A549 (cell line): Measurements from ENCODE around the gene CHEK1. TPM values are rescaled to one million over a fixed set of nuclear protein-coding genes. Genes with fewer than 3 reads are reported as not detected.
A peak's percentile ranks its signal among the peaks of the same experiment; 100 is the strongest.

Experiments
- ATAC-seq, 2 experiments: fragments of 200-7000 bp in 1 of 2; fragments of >200 bp in 1 of 2; cut with Nextera tagmentation in 1 of 2; cut with Tn5 transposase in 1 of 2; 3 replicates each; pipeline versions ENCODE4 v1.8.0 to v1.9.1; 2018 to 2020; ENCODE audit warnings: mild to moderate bottlenecking in 1 of 2, moderate library complexity in 1 of 2
- CTCF ChIA-PET: fragments of 300-600 bp; sonication (Branson Sonifier 250); formaldehyde crosslinking; extraction: SDS; loops from one replicate; lab custom pipeline; 2021; ENCODE audit warnings: antibody characterized with exemption, inconsistent platforms; lab: Yijun Ruan, JAX
- POLR2A ChIA-PET: fragments of 350-600 bp; formaldehyde crosslinking; extraction: SDS; loops from one replicate; lab custom pipeline; 2021; ENCODE audit warnings: antibody characterized with exemption, inconsistent platforms; lab: Yijun Ruan, JAX
- DNase-seq, 2 experiments: peaks; one replicate each; pipeline versions ENCODE4 v3.0.0 to v3.0.0-alpha.2; 2011 to 2016; ENCODE audit warnings: low read depth in 1 of 2, low spot score in 1 of 2
- FAIRE-seq: peaks from 2 replicates; lab custom pipeline; 2011; peaks lifted over from hg19 to GRCh38; lab: Jason Lieb, UNC
- H3K27ac ChIP-seq, 2 experiments: fragments of >200 bp; sonication (Bioruptor Twin); formaldehyde crosslinking; 3 replicates each; pipeline ENCODE4 v1.5.1; 2016 to 2017
- H3K4me1 ChIP-seq: fragments of >200 bp; sonication (Bioruptor Twin); formaldehyde crosslinking; 3 replicates; pipeline ENCODE4 v1.6.1; 2016
- H3K4me2 ChIP-seq: fragments of >200 bp; sonication (Bioruptor Twin); formaldehyde crosslinking; 3 replicates; pipeline ENCODE4 v1.6.1; 2016
- H3K4me3 ChIP-seq: fragments of >200 bp; sonication (Bioruptor Twin); formaldehyde crosslinking; 3 replicates; pipeline ENCODE4 v1.5.1; 2016
- H3K9me3 ChIP-seq: fragments of >200 bp; sonication (Bioruptor Twin); formaldehyde crosslinking; 3 replicates; pipeline ENCODE4 v1.6.1; 2016
- CBX2 ChIP-seq: fragments of 200-600 bp; sonication (generic); IDR thresholded peaks from 2 replicates; pipeline ENCODE4 v1.6.1; 2016; ENCODE audit warnings: low read depth, mild to moderate bottlenecking, borderline replicate concordance
- CBX8 ChIP-seq: fragments of 200-600 bp; sonication (generic); IDR thresholded peaks from 2 replicates; pipeline ENCODE4 v1.6.1; 2016
- CEBPB ChIP-seq, 2 experiments: fragments of >200 bp in 1 of 2; sonication (Bioruptor Twin) in 1 of 2; formaldehyde crosslinking in 1 of 2; IDR thresholded peaks; 2 replicates each; pipeline ENCODE4 v1.6.1; 2012 to 2016
- CHD2 ChIP-seq: fragments of 150-350 bp; IDR thresholded peaks from 2 replicates; pipeline ENCODE4 v1.6.1; 2014; ENCODE audit warnings: low read length; ENCODE audit not compliant: partially characterized antibody
- CTCF ChIP-seq: fragments of >200 bp; sonication (Bioruptor Twin); formaldehyde crosslinking; IDR thresholded peaks from 3 replicates; pipeline ENCODE4 v1.5.1; 2016
- EHF ChIP-seq: fragments of 250-450 bp; sonication (Bioruptor Pico); IDR thresholded peaks from 2 replicates; pipeline ENCODE4 v1.5.0; 2020; ENCODE audit warnings: mild to moderate bottlenecking
- EHMT2 ChIP-seq: fragments of 200-600 bp; sonication (generic); IDR thresholded peaks from 2 replicates; pipeline ENCODE4 v1.6.1; 2016; ENCODE audit warnings: antibody characterized with exemption, low read depth, mild to moderate bottlenecking, moderate library complexity
- ESRRA ChIP-seq: fragments of 150-350 bp; IDR thresholded peaks from 2 replicates; pipeline ENCODE4 v1.6.1; 2014; ENCODE audit warnings: mild to moderate bottlenecking, low read length, borderline replicate concordance
- FOSB ChIP-seq: fragments of 250-450 bp; sonication (Bioruptor Pico); IDR thresholded peaks from 2 replicates; pipeline ENCODE4 v1.5.0; 2020; ENCODE audit warnings: mild to moderate bottlenecking, moderate library complexity
- HDAC2 ChIP-seq: fragments of 200-600 bp; sonication (generic); IDR thresholded peaks from 2 replicates; pipeline ENCODE4 v1.6.1; 2016
- HEYL ChIP-seq: fragments of 250-450 bp; sonication (Bioruptor Pico); IDR thresholded peaks from 2 replicates; pipeline ENCODE4 v1.8.0; 2021; ENCODE audit warnings: mild to moderate bottlenecking, moderate library complexity
- HOXA7 ChIP-seq: fragments of 250-450 bp; sonication (Bioruptor Pico); IDR thresholded peaks from 2 replicates; pipeline ENCODE4 v1.5.0; 2020; ENCODE audit warnings: mild to moderate bottlenecking, moderate library complexity
- JUNB ChIP-seq: fragments of >200 bp; sonication (Bioruptor Twin); formaldehyde crosslinking; IDR thresholded peaks from 2 replicates; pipeline ENCODE4 v1.6.1; 2016
- MAX ChIP-seq: IDR thresholded peaks from 2 replicates; pipeline ENCODE4 v1.6.1; 2012
- MYC ChIP-seq: IDR thresholded peaks from 2 replicates; pipeline ENCODE4 v1.6.1; 2012; ENCODE audit warnings: mild to moderate bottlenecking, inconsistent platforms, low read length, improper control_type of control experiment, borderline replicate concordance
- NR3C1 ChIP-seq: fragments of >200 bp; sonication (Bioruptor Twin); formaldehyde crosslinking; IDR thresholded peaks from 3 replicates; pipeline ENCODE4 v1.6.1; 2017
- RARB ChIP-seq: fragments of 250-450 bp; sonication (Bioruptor Pico); IDR thresholded peaks from 2 replicates; pipeline ENCODE4 v1.8.0; 2021; ENCODE audit warnings: mild to moderate bottlenecking, moderate library complexity
- RCOR1 ChIP-seq: fragments of 150-350 bp; IDR thresholded peaks from 2 replicates; pipeline ENCODE4 v1.6.1; 2014; ENCODE audit warnings: antibody characterized with exemption, low read length, low read depth
- SREBF2 ChIP-seq: fragments of 450-650 bp; IDR thresholded peaks from 2 replicates; pipeline ENCODE4 v1.6.1; 2014; ENCODE audit warnings: mild to moderate bottlenecking, moderate library complexity
- TP53 ChIP-seq: fragments of 250-450 bp; sonication (Bioruptor Pico); IDR thresholded peaks from 2 replicates; pipeline ENCODE4 v1.5.0; 2021; ENCODE audit warnings: mild to moderate bottlenecking, moderate library complexity
- USF2 ChIP-seq: fragments of 450-650 bp; IDR thresholded peaks from 2 replicates; pipeline ENCODE4 v1.6.1; 2014; ENCODE audit warnings: antibody characterized with exemption
- ZC3H11A ChIP-seq: fragments of 450-650 bp; IDR thresholded peaks from 2 replicates; pipeline ENCODE4 v1.6.1; 2014; ENCODE audit warnings: antibody characterized with exemption, mild to moderate bottlenecking
- ZFP36 ChIP-seq: fragments of 450-650 bp; IDR thresholded peaks from 2 replicates; pipeline ENCODE4 v1.6.1; 2014; ENCODE audit warnings: borderline replicate concordance; ENCODE audit not compliant: partially characterized antibody
- ZNF302 ChIP-seq: fragments of 250-450 bp; sonication (Bioruptor Pico); IDR thresholded peaks from 2 replicates; pipeline ENCODE4 v1.9.0; 2021; ENCODE audit warnings: inconsistent platforms, mild to moderate bottlenecking, moderate library complexity
- WGBS: methylation state at CpG from one replicate; pipeline ENCODE4 v1.1.6; 2017; ENCODE audit errors: missing lambda C conversion rate; 5-methylcytosine and 5-hydroxymethylcytosine counted together
- polyA plus RNA-seq, 4 experiments: library from polyadenylated mRNA; depleted of rRNA in 3 of 4; stranded (reverse); fragments of >200 nt; fragmentation: RNase III in 1 of 4; extraction: RNeasy Plus Mini Kit Qiagen cat#74134 plus additional on column Dnase treatment in 1 of 4; gene quantifications; 2 replicates in 3 of 4; 3 replicates in 1 of 4; pipeline ENCODE4 v1.2.3, GENCODE V29; 2011 to 2017
- TF ChIP-seq, protein P1 (sequence below): fragments of >200 bp; sonication (Bioruptor Twin); formaldehyde crosslinking; IDR thresholded peaks from 3 replicates; pipeline ENCODE4 v1.6.1; 2016

Gene CHEK1
- polyA plus RNA-seq, 2 of the 4 experiments (the other 2 are of a cell fraction), result 35.2 to 64.5 TPM

- no peak for TF ChIP-seq HEYL (CRISPR knock-in tag)
- 0 out of 4 replicates have a peak, but pooled peaks of 1 of the 2 experiments have one; percentile 5 for TF ChIP-seq CEBPB (IDR thresholded peaks at IDR 0.05)
- TF ChIP-seq NR3C1, result no peak
- no peak for TF ChIP-seq FOSB (CRISPR knock-in tag)
- TF ChIP-seq, all 56 proteins: peak for 1
- FAIRE-seq, result no peak
- H3K4me2 ChIP-seq, result no peak overlapping the region
- ChIA-PET POLR2A (no interaction called here), CTCF (no interaction called here)
- 95% methylated on average over 3 of the region's 3 CpGs for WGBS
- no peak for ATAC-seq
- no peak for DNase-seq
- no peak overlapping the region for H3K27ac ChIP-seq
- no peaks in the 10 kb centered on the region for H3K9me3 ChIP-seq
- H3K4me1 ChIP-seq, result no peaks in the 10 kb centered on the region
- H3K4me3 ChIP-seq, result no peak overlapping the region
These were observed 20.9 kb downstream of the CHEK1 start for GRCh38 chr11:125645871-125646270.

DNA sequence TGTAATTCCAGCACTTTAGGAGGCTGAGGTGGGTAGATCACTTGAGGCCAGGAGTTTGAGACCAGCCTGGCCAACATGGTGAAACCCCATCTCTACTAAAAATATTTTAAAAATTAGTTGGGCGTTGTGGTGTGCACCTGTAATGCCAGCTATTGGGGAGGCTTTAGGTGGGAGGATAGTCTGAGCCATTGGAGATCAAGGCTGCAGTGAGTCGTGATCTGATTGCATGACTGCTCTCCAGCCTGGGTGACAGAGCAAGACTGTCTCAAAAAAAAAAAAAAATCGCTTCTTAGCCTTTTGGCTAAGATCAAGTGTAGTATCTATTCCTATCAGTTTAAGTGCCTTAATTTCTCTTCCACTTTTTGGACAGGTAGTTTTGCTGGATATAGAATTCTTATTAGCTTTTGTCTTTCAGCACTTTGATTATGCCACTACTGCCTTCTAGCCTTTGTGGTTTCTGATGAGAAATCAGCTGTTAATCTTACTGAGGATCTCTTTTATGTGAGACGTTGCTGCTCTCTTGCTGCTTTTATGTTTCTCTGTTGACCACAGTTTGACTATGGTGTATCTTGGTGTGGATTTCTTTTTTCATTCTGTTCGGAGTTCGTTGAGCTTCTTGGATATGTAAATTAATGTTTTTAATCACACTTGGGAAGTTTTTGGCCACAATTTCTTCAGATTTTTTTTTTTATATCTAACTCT, 24.7 kb downstream of the CHEK1 start:
- Histone ChIP-seq H3K4me1 (no peaks in the 10 kb centered on the region), H3K9me3 (no peaks in the 10 kb centered on the region), H3K4me2 (no peak overlapping the region), H3K4me3 (no peak overlapping the region), H3K27ac (no peak overlapping the region)
- DNase-seq (no peak), ATAC-seq (no peak), FAIRE-seq (no peak)
- 95% methylated on average over 6 of the region's 6 CpGs for WGBS
- ChIA-PET POLR2A (interaction anchor here (0.6 kb wide), 1 partner anchor 237 kb away, joined by 4 read pairs; no protein-coding TSS in a partner anchor), CTCF (interaction anchor here (0.6 to 0.7 kb wide), 3 partner anchors 30 to 293 kb away, joined by 3 to 5 read pairs (median 3); partner anchors contain the start of gene EI24)
- no peak for TF ChIP-seq ZC3H11A
- TF ChIP-seq CEBPB (IDR thresholded peaks at IDR 0.05), result no peak
- TF ChIP-seq, protein P1, sequence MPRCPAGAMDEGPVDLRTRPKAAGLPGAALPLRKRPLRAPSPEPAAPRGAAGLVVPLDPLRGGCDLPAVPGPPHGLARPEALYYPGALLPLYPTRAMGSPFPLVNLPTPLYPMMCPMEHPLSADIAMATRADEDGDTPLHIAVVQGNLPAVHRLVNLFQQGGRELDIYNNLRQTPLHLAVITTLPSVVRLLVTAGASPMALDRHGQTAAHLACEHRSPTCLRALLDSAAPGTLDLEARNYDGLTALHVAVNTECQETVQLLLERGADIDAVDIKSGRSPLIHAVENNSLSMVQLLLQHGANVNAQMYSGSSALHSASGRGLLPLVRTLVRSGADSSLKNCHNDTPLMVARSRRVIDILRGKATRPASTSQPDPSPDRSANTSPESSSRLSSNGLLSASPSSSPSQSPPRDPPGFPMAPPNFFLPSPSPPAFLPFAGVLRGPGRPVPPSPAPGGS, result no peak
- TF ChIP-seq ZNF302 (CRISPR knock-in tag), result no peak
- TF ChIP-seq CTCF, result no peak
- TF ChIP-seq MAX, result no peak
- no peak for TF ChIP-seq RARB (CRISPR knock-in tag)
- no peak for TF ChIP-seq CBX8
- no peak for TF ChIP-seq USF2
- TF ChIP-seq MYC, result no peak
- TF ChIP-seq JUNB, result no peak
- TF ChIP-seq SREBF2, result no peak
- no peak for TF ChIP-seq RCOR1
- TF ChIP-seq CBX2, result no peak
- TF ChIP-seq EHMT2, result no peak
- TF ChIP-seq HDAC2, result no peak

- ChIA-PET POLR2A (no interaction called here), CTCF (no interaction called here)
- 97% methylated on average over 2 of the region's 2 CpGs for WGBS
- FAIRE-seq, result no peak
- Histone ChIP-seq H3K27ac (no peak overlapping the region), H3K4me1 (no peaks in the 10 kb centered on the region), H3K4me3 (no peak overlapping the region), H3K4me2 (no peak overlapping the region), H3K9me3 (peaks cover 6% of the 10 kb centered on the region; the same call in 1 of the 3 replicates)
- ATAC-seq, result no peak
- no peak for TF ChIP-seq JUNB
- TF ChIP-seq EHF (CRISPR knock-in tag), result no peak
- no peak for TF ChIP-seq ESRRA
- no peak for TF ChIP-seq MYC
- TF ChIP-seq HOXA7 (CRISPR knock-in tag), result no peak
- TF ChIP-seq ZC3H11A, result no peak
- no peak for TF ChIP-seq ZFP36
- no peak for TF ChIP-seq CHD2
- no peak for TF ChIP-seq FOSB (CRISPR knock-in tag)
- no peak for TF ChIP-seq TP53 (CRISPR knock-in tag)
- no peak for DNase-seq
These were observed 37.7 kb downstream of the CHEK1 start for GRCh38 chr11:125662689-125663088.
